Measurements from ENCODE around the gene POU3F3. TPM values are rescaled to one million over a fixed set of nuclear protein-coding genes. Genes with fewer than 3 reads are reported as not detected.

POU3F3 gene
- total RNA-seq, 2 experiments from 2014 or later = 2.7 to 3.1 TPM

DNA sequence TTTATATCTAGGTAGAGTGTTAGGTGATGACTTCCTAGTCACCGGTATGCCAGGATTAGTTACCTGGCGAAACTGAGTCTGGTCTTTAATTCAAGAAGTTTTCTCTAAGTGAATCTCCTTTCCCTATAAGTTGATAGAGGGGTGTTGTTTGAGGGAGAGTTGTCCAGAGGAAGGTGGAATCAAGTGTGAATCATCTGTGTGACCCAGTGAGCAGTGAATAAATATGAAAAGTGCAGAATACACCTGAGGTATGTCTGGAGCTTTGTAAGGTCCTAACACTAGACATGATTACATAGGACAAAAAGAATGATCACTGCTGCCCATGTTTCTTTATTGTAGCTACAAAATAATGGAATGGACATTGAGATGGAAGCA is 11.2 kb downstream of the POU3F3 start:
- H3K4me3 ChIP-seq (ENCODE audit: low read depth, low read length, poor library complexity, severe bottlenecking) = no peak overlapping the region
- ChIA-PET POLR2A (interaction anchor here (0.5 kb wide), 1 partner anchor 433 kb away, joined by 4 read pairs; no protein-coding TSS in a partner anchor), CTCF (ENCODE audit: unreplicated experiment) (no interaction called here)
- no peaks in the 10 kb centered on the region for H3K9me2 ChIP-seq (ENCODE audit: insufficient read depth, low read length)
- H3K36me3 ChIP-seq (ENCODE audit: insufficient read depth, low read length) = no peaks in the 10 kb centered on the region
- intact Hi-C loops (cut with micrococcal nuclease; ENCODE audit: unreplicated experiment) = no loop called here
- H3K9me3 ChIP-seq (ENCODE audit: low read length) = no peaks in the 10 kb centered on the region
- H2AFZ ChIP-seq (ENCODE audit: low read length) = no peak overlapping the region
- H3K27ac ChIP-seq (ENCODE audit: low read depth, low read length, poor library complexity, severe bottlenecking) = no peak overlapping the region
- no peaks in the 10 kb centered on the region for H3K79me2 ChIP-seq (ENCODE audit: insufficient read depth, low read depth, low read length)
- no peak for TF ChIP-seq EZH2phosphoT487 (IDR thresholded peaks at IDR 0.05; ENCODE audit: borderline replicate concordance, low read depth, low read length)
- no peak for DNase-seq (ENCODE audit: low spot score)
- no TSS peak for BruUV-seq (replicated peaks)
- no peak overlapping the region for H3K4me2 ChIP-seq (ENCODE audit: low read length)
- H3K4me1 ChIP-seq (ENCODE audit: insufficient read depth, low read length, poor library complexity, severe bottlenecking) = no peaks in the 10 kb centered on the region
- no peaks in the 10 kb centered on the region for H4K20me1 ChIP-seq (ENCODE audit: insufficient read depth, low read length)

- no peaks in the 10 kb centered on the region for H3K79me2 ChIP-seq (ENCODE audit: insufficient read depth, low read depth, low read length)
- BruUV-seq (replicated peaks) = no TSS peak
- no peak for DNase-seq (ENCODE audit: low spot score)
- H3K36me3 ChIP-seq (ENCODE audit: insufficient read depth, low read length) = no peaks in the 10 kb centered on the region
- H2AFZ ChIP-seq (ENCODE audit: low read length) = no peak overlapping the region
- H3K4me2 ChIP-seq (ENCODE audit: low read length) = no peak overlapping the region
- ChIA-PET POLR2A (interaction anchor here (0.6 kb wide), 1 partner anchor 26 kb away, joined by 3 read pairs; no protein-coding TSS in a partner anchor), CTCF (ENCODE audit: unreplicated experiment) (no interaction called here)
- H3K9me2 ChIP-seq (ENCODE audit: insufficient read depth, low read length) = no peaks in the 10 kb centered on the region
- no peak overlapping the region for H3K27ac ChIP-seq (ENCODE audit: low read depth, low read length, poor library complexity, severe bottlenecking)
- H3K4me3 ChIP-seq (ENCODE audit: low read depth, low read length, poor library complexity, severe bottlenecking) = no peak overlapping the region
- no peak for TF ChIP-seq EZH2phosphoT487 (IDR thresholded peaks at IDR 0.05; ENCODE audit: borderline replicate concordance, low read depth, low read length)
- TF ChIP-seq, protein P1, sequence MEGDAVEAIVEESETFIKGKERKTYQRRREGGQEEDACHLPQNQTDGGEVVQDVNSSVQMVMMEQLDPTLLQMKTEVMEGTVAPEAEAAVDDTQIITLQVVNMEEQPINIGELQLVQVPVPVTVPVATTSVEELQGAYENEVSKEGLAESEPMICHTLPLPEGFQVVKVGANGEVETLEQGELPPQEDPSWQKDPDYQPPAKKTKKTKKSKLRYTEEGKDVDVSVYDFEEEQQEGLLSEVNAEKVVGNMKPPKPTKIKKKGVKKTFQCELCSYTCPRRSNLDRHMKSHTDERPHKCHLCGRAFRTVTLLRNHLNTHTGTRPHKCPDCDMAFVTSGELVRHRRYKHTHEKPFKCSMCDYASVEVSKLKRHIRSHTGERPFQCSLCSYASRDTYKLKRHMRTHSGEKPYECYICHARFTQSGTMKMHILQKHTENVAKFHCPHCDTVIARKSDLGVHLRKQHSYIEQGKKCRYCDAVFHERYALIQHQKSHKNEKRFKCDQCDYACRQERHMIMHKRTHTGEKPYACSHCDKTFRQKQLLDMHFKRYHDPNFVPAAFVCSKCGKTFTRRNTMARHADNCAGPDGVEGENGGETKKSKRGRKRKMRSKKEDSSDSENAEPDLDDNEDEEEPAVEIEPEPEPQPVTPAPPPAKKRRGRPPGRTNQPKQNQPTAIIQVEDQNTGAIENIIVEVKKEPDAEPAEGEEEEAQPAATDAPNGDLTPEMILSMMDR (conservative IDR thresholded peaks at IDR 0.05; ENCODE audit: low read length) = no peak
- H3K4me1 ChIP-seq (ENCODE audit: insufficient read depth, low read length, poor library complexity, severe bottlenecking) = no peaks in the 10 kb centered on the region
- intact Hi-C loops (cut with micrococcal nuclease; ENCODE audit: unreplicated experiment) = no loop called here
- no peaks in the 10 kb centered on the region for H3K9me3 ChIP-seq (ENCODE audit: low read length)
- no peaks in the 10 kb centered on the region for H4K20me1 ChIP-seq (ENCODE audit: insufficient read depth, low read length)
These were observed 12.4 kb downstream of the POU3F3 start for GRCh38 chr2:104866122-104866864.

GRCh38 chr2:104866883-104867812 is 13.2 kb downstream of the POU3F3 start:
- no peak overlapping the region for H3K4me3 ChIP-seq (ENCODE audit: low read depth, low read length, poor library complexity, severe bottlenecking)
- peaks cover 2% of the 10 kb centered on the region for H3K4me1 ChIP-seq (ENCODE audit: insufficient read depth, low read length, poor library complexity, severe bottlenecking)
- no peak overlapping the region for H3K27ac ChIP-seq (ENCODE audit: low read depth, low read length, poor library complexity, severe bottlenecking)
- H3K9me3 ChIP-seq (ENCODE audit: low read length) = no peaks in the 10 kb centered on the region
- no peaks in the 10 kb centered on the region for H3K79me2 ChIP-seq (ENCODE audit: insufficient read depth, low read depth, low read length)
- BruUV-seq (replicated peaks) = no TSS peak
- no peaks in the 10 kb centered on the region for H3K9me2 ChIP-seq (ENCODE audit: insufficient read depth, low read length)
- H4K20me1 ChIP-seq (ENCODE audit: insufficient read depth, low read length) = no peaks in the 10 kb centered on the region
- POLR2A ChIA-PET = interaction anchor here (0.6 kb wide), 1 partner anchor 27 kb away, joined by 3 read pairs; no protein-coding TSS in a partner anchor
- intact Hi-C loops (cut with micrococcal nuclease; ENCODE audit: unreplicated experiment) = no loop called here
- TF ChIP-seq, protein P1 (conservative IDR thresholded peaks at IDR 0.05; ENCODE audit: low read length) = no peak
- TF ChIP-seq EZH2phosphoT487 (IDR thresholded peaks at IDR 0.05; ENCODE audit: borderline replicate concordance, low read depth, low read length) = no peak
- DNase-seq (ENCODE audit: low spot score) = no peak
- H3K4me2 ChIP-seq (ENCODE audit: low read length) = no peak overlapping the region
- H3K36me3 ChIP-seq (ENCODE audit: insufficient read depth, low read length) = no peaks in the 10 kb centered on the region
- CTCF ChIA-PET (ENCODE audit: unreplicated experiment) = no interaction called here
- no peak overlapping the region for H2AFZ ChIP-seq (ENCODE audit: low read length)
